ENCODE measurements around the gene TEX22.
A peak's percentile ranks its signal among the peaks of the same experiment; 100 is the strongest.

Gene TEX22

DNA sequence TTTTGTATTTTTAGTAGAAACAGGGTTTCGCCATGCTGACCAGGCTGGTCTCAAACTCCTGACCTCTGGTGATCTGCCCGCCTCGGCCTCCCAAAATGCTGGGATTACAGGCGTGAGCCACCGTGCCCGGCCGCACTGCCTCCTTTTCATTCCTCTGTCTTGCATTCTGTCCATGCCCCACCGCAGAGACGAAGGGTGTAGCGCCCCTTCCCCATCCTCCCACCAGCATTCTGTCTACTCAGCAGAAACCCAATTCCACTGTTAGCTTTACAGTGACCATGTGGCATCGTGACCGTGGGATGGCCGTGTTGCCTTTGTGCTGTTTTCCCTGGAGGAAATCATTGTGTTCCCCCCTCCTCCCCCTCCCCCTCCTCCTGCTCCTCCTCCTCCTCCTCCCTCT, 10.3 kb downstream of the TEX22 start:
- DNase-seq = no peak

DNA sequence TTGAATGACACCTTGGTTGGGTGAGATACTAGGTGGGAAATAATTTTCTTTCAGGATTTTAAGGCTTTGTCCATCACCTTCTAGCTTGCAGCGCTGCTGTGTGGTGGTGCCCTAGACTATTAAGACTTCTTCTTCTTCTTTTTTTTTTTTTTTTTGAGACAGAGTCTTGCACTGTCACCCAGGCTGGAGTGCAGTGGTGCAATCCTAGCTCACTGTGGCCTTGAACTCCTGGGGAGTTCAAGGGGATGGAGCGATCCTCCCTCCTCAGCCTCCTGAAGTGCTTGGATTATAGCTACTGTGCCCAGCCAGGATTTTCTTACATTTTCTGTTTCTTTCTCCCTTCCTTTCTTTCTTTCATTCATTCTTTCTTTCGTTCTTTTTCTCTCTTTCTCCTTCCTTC, 11.0 kb downstream of the TEX22 start:
- DNase-seq = no peak

DNA sequence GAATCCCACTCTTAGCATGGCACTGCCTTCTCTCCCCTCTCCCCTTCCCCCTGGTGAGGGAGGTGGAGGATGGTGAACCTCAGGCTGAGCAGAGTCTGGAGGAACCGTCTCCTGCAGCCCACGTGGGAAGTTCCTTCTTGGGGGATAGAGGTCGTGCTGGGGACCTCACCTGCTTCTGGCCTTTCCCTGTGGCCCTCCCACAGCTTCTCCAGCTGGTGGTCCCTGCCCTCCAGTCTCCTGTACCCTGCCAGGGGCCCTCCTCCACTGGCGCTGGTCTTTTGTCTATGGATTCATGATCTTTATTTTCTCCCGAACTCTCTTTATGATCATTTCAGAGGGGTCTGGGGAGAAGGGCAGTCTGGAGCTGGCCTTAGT, 12.3 kb downstream of the TEX22 start:
- no peak for DNase-seq

DNA sequence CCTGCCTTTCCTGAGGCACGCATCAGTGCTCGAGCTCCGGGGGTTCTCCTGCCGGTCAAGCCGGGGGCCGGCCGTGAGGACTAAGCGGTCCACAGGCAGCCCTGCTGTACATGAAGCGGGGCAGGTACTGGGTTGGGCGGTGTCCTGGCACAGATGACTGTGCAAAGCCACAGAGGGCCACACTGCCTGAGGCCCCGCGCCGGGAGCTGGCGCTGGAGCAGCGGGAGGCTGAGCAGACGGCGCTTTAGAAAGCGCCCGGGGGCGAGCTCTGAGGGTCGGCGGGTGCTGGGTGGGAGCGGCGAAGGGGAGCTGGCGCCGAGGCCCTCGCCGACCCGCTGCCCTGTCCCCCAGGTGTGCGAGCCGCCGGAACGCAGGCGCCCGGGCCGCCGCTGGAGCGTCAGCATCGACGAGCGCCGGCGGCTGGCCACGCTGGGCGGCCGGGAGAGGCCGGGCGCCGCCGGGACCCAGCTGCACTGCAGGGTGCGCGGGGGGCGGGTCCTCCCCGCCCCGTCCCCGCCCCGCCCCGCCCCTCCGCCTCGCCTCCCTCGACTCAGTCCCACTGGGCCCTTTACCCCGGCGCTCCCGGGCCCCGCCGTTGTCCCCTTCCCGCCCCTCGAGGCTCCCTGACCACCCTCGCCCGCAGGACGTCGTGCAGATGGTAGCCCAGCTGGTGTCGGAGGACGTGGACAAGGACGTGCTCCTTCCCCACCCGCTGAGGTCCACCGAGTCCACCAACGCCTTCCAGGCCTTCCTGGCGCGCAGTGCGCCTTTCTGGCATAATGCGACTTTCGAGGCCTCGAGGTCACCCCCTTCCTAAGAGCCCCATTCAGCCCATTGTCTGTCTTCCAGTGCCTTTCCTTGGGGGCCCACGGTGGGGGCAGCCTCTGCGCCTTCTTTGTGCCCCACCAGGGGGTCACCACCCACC, 12.9 kb downstream of the TEX22 start:
- DNase-seq = peak; percentile 65

DNA sequence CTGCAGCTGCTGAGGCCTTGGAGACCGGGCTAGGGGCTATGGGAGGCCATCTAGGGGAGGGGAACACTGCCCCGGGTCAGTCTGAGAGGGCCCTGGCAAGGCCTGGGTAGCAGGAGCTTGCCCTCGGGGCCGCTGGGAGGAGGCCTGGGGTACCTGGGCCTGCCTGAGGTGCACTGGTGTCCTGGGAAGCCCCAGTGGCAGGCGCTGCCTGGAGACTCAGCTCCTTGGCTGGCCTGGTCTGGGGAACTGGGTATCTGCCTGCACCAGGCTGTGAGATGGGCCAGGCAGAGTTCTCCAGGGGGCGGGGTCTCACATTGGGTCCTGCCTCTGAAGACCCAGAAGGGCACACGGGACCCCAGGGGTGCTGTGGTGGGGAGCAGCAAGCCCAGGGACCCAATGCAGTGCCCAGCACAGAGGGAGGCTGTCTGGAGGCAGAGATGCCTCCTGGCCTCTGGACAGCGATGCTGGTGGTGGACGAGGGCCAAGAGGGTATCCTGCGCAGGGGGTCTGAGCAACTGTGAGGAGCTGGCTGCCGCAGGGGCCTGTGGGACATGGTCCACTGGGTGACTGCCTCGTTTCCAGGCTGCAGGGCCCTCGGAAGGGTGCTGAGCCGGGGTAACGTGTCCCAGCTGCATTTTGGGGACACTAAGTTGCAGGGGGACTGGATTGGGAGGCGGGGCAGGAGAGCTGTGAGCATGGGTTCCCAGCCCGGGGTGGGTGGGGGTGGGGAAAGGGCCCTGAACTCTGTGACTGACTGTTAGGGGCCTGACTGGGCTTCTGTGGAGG, 13.8 kb downstream of the TEX22 start:
- no peak for DNase-seq

DNA sequence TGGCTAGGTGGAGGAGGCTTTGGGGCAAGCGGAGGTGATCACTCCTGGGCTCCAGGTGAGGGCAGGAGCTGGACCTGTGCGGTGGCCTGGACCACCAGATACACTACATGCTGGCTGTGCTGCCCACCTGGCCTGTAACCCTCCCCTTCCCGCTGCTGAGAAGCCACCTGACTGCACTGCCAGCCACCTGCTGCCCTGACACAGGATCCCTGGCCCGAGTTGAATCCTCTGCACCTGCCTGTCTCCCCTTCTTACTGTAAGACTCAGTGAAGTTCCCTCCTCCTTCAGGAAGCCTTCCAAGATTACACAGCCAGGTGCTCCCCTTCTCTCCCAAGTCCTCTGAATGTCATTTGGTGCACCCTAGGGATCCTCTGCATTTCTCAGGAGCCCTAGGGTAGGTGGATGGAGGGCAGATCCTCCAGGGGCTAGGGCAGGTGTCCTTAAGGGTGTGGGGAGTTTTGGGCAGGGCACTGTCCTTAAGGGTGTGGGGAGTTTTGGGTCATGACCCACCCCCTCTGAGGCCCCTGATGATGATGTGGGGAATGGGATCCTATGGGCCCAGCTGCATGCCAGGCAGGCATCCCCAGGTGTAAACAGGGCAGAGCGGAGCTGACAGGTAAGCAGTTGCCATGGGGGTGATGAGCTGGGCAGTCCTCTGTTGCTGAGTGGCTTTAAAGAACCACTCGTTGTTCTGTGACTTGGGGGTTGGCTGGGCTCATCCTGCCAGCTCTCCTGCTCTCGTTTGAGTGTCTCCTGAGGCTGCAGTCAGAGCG, 14.6 kb downstream of the TEX22 start:
- DNase-seq = no peak

DNA sequence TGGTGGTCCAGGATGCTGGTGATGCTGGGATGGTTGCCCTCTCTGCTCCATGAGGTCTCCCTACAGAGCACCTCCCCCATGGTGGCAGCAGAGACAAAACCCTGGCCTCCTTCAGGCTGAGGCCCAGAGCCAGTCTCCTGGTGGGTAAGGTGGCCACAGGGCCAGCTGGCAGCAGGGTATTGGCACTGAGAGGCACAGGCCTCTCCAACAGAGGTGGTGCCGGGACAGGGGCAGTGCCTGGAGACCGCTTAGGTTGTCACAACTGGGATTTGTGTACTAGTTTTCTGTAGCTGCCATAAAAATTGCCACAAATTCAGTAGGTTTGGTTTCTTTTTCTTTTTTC, 15.2 kb downstream of the TEX22 start:
- DNase-seq = no peak

DNA sequence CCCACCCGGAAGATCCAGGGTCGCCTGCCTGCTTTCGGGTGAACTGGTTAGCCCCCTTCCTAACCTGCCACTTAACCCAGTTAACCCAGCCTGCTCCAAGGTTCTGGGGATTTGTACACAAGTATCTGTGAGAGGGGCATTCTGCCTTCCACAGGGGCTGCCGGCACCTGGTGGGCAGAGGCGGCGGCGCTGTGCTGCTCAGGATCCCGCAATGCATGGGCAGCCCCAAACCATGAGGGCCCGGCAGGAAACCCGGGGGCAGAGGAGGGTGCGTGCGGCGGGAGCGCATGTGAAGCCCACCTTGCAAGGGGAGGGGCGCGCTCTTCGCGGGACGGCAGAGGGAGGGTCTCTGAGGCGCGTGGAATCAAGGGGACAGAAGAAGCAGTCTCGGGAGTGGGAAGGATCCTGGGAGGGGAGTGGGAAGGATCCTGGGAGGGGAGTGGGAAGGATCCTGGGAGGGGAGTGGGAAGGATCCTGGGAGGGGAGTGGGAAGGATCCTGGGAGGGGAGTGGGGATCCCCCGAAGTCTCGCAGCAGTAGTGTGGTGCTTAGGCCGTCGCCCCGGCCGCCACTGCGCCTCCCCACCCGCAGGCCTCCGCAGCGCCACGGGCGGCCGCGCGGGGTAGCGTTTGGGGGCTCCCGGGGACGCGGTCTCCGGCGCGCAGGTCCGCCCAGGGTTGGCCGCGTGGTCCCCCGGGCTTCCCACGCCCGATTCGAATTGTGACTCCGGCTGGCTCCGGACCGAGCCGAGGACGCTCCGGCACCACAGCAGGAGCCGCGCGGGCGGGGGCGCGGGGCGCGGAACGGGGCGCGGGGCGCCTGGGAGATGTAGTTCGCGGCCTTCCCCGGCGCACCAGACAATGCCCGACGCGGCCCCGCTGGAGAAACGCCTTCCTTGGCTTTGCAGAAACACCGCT, 16.4 kb downstream of the TEX22 start:
- peak; percentile 89 for DNase-seq

DNA sequence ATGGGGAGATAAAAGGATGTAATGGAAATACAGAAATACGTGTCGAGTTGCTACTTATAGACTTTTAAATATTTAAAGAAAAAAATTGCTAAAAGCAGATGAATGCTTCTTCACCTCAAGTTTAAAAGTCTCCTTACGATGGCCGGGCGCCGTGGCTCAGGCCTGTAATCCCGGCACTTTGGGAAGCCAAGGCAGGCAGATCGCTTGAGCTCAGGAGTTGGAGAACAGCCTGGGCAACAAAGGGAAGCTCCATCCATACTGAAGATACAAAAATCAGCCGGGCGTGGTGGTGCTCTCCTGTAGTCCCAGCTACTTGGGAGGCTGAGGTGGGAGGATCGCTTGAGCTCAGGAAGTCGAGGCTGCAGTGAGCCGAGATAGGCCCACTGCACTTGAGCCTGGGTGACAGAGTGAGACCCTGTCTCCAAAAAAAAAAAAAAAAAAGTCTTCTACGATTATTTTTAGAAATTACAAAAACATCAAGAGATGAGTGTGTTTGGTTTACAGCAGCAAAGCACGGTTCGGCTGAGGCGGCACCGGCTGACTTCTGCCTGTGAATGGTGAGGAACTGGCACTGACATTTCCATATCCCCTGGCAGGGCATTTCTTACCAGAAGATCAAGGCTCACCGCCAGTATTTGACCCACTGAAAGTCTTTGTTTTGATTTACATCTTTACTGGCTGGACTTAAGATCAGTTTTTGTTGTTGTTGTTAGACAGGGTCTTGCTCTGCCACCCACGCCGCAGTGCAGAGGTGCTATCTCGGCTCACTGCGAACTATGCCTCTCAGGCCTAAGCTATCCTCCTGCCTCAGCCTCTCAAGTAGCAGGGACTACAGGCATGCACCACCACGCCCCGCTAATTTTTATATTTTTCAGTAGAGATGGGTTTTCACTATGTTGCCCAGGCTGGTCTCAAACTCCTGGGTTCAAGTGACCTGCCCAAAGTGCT, 17.4 kb downstream of the TEX22 start:
- DNase-seq = no peak

DNA sequence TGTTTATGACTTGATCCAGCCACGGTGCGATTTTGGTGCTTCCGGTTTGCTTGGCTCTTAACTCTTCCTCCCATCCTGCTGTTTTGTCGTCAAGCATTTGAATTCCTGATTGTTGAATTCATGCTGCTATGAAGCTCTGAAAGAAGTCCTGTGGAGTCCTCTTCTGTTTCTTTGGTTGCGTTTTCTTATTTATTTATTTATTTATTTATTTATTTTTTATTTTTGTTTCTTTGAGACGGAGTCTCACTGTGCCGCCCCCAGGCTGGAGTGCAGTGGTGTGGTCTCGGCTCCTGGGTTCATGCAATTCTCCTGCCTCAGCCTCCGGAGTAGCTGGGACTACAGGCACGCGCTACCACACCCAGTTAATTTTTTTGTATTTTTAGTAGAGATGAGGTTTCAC, 18.3 kb downstream of the TEX22 start:
- DNase-seq = no peak

DNA sequence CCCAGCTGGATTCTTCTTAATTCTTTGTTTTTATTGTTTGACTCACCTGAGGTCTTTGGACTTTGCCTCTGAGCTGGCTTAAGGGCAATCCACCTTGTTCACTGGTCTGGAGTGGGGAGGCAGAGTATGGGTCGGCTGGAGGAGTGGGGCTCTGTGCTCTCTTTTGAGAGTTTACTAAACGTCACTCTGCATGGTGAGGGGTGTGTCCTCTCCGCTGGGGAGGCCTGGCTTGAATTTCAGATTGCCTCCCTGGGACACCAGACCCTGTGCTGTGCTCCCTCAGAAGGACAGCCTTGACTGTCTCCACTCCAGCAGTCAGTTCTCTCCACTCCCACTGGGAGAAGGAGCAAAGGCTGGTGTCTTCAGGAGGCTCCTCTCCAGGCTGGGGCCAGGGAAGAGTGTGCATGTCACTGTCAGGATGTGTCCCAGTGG, 19.4 kb downstream of the TEX22 start:
- no peak for DNase-seq

DNA sequence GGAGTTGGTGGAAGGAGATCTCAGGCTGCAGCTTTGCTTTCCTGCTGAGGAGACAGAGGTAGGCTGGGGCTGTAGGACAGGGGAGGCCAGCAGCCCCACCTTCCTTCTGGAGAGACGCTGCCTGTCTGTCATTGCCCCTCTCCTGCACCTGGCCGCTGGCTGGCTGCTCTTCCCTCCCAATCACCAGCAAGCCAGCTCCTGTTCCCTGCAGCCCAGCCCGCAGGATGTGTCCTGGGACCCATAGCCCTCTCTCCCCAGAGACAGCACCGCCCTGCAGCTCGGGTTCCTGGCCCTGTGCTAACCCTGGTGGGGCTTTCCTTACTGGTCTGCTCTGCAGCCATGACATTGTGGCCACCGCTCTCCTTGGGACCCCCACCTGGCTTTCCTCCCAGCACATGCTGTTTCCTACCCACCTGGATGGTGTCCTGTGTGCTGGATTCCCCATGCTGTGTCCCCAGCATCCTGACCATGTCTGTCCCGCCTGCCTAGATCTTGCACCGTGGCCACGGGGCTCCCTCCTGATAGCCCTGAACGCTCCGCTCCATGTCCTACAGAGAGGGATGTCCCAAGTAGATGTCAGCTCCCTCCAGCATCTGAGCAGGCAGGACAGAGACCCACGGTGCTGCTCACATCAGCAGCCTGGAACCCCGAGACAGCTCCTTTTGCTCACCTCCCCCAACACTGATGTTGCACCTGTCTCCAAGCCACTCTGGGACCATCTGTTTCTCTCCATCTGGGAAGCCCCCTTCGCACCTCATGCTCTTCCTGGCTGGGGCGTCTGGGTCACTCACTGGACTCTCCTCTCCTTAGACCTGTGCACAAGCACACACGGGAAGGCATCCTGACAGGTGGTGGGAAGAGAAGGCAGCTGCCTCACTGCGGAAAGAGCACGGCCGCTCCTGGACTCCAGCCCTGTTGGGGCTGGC, 20.2 kb downstream of the TEX22 start:
- DNase-seq = no peak

DNA sequence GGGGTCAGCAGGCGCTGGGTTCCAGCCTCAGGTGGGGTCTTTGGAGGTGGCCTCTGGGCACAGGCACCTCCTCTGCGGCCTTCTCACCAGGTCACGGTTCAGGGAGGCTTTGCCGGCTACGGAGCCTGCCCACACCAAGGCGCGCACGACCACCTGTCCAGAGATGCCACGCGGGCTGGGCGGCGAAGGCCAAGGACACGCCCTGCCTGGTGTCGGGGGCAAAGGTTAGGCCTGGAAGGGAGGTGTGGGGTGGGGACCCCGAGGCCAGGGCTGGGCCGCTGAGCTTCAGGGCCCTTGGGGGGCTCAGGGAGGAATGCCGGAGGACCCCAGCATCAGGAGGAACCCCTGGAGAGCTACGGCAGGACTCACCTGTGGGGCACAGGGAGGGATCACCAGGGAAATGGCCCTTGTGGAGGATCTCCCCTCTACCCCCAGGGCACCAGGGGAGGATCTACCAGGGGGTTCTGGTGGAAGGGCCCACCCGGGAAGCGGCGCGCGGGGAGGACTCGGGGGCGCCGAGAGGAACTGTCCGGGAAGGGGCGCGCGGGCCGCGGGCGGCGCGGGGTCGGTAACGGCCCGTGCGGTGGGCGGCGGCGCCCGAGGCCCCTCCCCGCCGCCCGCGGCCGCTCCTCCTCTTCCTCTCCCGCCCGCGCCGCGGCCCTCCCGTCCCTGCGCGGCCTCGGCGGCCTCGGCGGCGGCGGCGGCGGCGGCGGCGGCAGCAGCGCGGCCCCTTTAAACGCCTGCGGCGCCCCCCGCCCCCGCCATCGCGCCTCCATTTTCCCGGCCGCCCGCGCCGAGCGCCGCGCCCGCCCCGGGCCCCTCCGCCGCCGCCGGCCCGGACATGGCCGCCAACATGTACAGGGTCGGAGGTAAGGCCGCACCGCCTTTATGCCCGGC, 21.1 kb downstream of the TEX22 start, which contains the start of gene MTA1:
Gene MTA1 (plus strand): TSS at position 633 of the 897 bp plus-strand sequence. CDS start 209 bp downstream, at position 842.
- DNase-seq = peak; percentile 67

DNA sequence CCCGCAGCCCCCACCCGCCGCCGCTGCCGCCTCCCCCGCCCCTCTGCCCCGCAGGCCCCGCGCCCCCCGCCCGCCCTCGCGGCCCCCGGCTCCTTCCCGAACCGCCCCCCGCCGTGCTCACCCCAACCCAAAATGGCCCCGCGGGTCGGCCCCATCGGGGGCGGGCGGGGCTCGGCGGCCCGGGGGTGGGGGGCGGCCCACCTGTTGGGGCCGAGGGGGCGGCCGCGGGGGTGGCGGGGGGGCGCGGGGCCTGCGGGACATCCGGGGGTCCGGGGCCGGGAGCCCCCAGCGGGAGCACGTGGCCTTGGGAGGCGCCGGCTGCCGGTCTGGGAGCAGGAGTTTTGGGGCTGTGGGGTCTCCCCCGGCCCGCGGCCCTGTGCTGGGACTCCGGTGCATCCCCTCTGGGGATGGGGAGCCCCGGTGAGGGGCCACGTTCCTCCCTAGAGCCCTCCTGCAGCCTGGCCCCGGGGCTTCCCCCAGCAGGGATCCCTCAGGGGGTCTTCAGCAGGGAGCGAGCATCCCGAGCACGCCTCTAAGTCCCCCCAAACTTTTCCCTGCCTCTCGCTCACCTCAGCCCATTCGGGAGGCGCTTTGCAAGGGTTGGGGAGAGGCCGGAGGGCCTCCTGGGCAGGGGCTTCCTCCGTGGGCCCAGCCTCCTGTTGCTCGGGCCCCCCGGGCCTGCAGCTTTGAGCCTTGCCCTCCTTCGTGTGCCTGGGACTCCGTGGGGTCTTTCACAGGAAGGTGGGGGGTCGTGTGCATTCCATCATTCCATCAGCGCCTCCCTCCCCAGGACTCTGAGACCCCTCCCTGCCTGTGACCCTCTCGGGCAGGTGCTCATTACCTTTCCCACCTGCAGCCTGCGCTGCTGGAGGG, 22.0 kb downstream of the TEX22 start:
- no peak for DNase-seq

DNA sequence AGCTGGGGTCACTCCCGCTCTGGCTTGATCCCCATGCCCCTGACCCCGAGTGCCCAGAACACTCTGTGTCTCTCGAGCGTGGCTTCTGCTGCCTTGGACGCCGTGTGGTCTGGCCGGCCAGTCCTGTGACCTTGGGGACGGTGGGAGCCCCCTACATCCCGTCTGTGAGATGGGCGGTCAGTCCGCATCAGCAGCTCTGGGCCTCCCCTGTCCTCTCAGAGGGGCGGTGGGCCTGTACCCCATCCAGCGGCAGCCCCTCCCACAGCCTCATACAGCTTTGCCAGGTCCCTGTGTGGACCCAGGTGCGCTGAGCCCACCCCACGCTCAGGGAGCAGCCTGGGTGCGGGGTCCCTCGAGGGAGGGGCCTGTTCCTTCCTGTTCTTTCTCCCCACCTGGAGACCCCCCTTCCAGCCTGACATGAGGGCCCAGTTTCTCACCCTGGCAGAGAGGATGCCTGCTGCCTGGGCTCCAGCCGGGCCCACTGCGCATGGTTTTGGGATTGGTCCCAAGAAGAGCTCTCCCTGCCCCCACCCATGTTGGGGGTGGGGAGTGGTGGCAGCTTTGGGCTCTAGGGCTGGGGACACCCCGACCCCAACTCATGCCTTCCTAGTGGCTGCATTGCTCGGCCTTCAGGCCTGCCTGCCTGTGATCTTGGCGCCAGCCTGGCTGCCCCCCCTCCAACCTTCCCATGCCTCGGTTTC, 22.8 kb downstream of the TEX22 start:
- no peak for DNase-seq

DNA sequence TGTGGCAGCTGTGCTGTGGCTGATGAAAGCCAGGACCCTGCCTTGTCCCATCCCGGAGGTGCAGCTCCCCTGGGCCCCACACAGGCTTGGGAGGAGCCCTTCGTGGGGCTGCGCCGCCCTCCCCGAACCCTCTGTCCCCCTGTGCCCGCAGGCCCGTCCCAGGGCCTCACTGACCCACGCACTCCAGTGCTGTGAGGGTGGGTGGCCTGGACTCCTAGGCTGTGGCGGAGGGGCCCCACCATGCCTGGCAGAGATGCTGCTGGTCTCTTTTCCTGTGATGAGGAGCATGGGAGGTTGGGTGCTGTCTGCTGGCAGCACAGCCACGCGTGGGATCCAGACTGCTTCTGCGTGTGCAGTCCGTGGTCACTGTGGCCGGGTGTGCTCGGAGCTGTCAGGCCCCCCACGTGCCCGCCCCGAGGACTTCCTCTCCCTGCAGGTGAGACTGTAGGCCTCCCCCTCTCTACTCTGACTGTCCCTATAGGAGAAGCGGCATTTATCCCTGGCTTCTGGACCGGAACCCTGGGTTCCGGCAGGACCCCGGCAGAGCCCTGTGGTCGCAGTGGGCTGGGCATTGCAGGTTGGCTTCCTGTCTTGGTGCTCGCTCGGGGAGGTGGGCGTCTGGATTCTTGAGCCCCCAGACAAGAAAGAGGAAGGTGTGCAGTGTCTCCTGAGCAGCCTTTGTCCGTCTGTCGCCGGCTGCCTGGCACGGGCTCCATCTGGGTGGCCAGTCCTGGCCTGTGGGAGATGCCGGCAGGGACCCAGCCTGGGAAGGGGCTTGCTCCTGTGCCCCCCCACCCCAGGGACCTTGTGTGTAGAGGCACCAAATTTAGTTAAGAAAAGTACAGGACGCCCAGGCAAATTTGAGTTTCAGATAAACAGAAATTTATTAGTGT, 23.6 kb downstream of the TEX22 start:
- DNase-seq = no peak

Measured in eye (tissue), 1 donor.